HG03460 (cell line): ENCODE data around the gene PKIG.
"Not testable (repeated sequence)": the region's sequence is repeated elsewhere in the genome, so short reads cannot be mapped to it uniquely, and the experiment has no call there.

ENCODE experiments used
- ATAC-seq: cut with Tn5 transposase; IDR thresholded peaks from one replicate; pipeline ENCODE4 v1.9.1; 2021; ENCODE audit not compliant: unreplicated experiment

Gene PKIG

GRCh38 chr20:44571362-44571988 is 10.9 kb upstream of the PKIG start:
- no peak for ATAC-seq

GRCh38 chr20:44572551-44573500 is 9.6 kb upstream of the PKIG start:
- no peak for ATAC-seq

- ATAC-seq = no peak
Measured at GRCh38 chr20:44573501-44573869, 8.9 kb upstream of the PKIG start.

GRCh38 chr20:44574372-44574771 is 8.0 kb upstream of the PKIG start:
- ATAC-seq = no peak

- ATAC-seq = no peak
Measured at GRCh38 chr20:44576297-44576696, 6.1 kb upstream of the PKIG start.

GRCh38 chr20:44579313-44580081 is 2.9 kb upstream of the PKIG start:
- no peak for ATAC-seq

GRCh38 chr20:44580581-44581268 is 1.7 kb upstream of the PKIG start:
- no peak for ATAC-seq

GRCh38 chr20:44581515-44581914 is 864 bp upstream of the PKIG start:
- ATAC-seq = no peak

GRCh38 chr20:44583157-44583556 is 778 bp downstream of the PKIG start:
- no peak for ATAC-seq

- no peak for ATAC-seq
Measured at GRCh38 chr20:44584162-44584561, 1.8 kb downstream of the PKIG start.

- no peak for ATAC-seq
Measured at GRCh38 chr20:44585057-44585963, 2.9 kb downstream of the PKIG start.

GRCh38 chr20:44586289-44586911 is 4.0 kb downstream of the PKIG start:
- ATAC-seq = peak; percentile 68

- ATAC-seq = no peak
Measured at GRCh38 chr20:44587035-44587980, 4.9 kb downstream of the PKIG start.

- not testable (repeated sequence) for ATAC-seq
Measured at GRCh38 chr20:44588321-44588720, 5.9 kb downstream of the PKIG start.

GRCh38 chr20:44589537-44589936 is 7.2 kb downstream of the PKIG start:
- no peak for ATAC-seq

- no peak for ATAC-seq
Measured at GRCh38 chr20:44590980-44591778, 8.8 kb downstream of the PKIG start.

- no peak for ATAC-seq
Measured at GRCh38 chr20:44592366-44592765, 10.0 kb downstream of the PKIG start.

GRCh38 chr20:44593751-44594150 is 11.4 kb downstream of the PKIG start:
- no peak for ATAC-seq
